ENCODE results near the gene SPOPL. TPM values are rescaled to one million over a fixed set of nuclear protein-coding genes. Genes with fewer than 3 reads are reported as not detected.

Gene SPOPL
- total RNA-seq, 1 experiment from 2014 or later, result 21.8 TPM

GRCh38 chr2:138499684-138500083 lies 1.9 kb upstream of the SPOPL start:
- H3K4me1 ChIP-seq (ENCODE audit: control insufficient read depth, insufficient read depth, low read length), result peaks cover 20% of the 10 kb centered on the region
- TF ChIP-seq TCF7L2 (IDR thresholded peaks at IDR 0.05; ENCODE audit: low read depth, low read length) (no peak), SIN3A (IDR thresholded peaks at IDR 0.05; ENCODE audit: borderline replicate concordance, insufficient read depth, low read depth, low read length) (no peak), POLR2AphosphoS5 (IDR thresholded peaks at IDR 0.05; ENCODE audit: low read depth, low read length) (no peak)
- TF ChIP-seq, protein P1, sequence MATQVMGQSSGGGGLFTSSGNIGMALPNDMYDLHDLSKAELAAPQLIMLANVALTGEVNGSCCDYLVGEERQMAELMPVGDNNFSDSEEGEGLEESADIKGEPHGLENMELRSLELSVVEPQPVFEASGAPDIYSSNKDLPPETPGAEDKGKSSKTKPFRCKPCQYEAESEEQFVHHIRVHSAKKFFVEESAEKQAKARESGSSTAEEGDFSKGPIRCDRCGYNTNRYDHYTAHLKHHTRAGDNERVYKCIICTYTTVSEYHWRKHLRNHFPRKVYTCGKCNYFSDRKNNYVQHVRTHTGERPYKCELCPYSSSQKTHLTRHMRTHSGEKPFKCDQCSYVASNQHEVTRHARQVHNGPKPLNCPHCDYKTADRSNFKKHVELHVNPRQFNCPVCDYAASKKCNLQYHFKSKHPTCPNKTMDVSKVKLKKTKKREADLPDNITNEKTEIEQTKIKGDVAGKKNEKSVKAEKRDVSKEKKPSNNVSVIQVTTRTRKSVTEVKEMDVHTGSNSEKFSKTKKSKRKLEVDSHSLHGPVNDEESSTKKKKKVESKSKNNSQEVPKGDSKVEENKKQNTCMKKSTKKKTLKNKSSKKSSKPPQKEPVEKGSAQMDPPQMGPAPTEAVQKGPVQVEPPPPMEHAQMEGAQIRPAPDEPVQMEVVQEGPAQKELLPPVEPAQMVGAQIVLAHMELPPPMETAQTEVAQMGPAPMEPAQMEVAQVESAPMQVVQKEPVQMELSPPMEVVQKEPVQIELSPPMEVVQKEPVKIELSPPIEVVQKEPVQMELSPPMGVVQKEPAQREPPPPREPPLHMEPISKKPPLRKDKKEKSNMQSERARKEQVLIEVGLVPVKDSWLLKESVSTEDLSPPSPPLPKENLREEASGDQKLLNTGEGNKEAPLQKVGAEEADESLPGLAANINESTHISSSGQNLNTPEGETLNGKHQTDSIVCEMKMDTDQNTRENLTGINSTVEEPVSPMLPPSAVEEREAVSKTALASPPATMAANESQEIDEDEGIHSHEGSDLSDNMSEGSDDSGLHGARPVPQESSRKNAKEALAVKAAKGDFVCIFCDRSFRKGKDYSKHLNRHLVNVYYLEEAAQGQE (IDR thresholded peaks at IDR 0.05; ENCODE audit: insufficient read depth in 1 of 2, low read depth in 2 of 2, low read length in 1 of 2), result no peak
- TF ChIP-seq, protein P2, sequence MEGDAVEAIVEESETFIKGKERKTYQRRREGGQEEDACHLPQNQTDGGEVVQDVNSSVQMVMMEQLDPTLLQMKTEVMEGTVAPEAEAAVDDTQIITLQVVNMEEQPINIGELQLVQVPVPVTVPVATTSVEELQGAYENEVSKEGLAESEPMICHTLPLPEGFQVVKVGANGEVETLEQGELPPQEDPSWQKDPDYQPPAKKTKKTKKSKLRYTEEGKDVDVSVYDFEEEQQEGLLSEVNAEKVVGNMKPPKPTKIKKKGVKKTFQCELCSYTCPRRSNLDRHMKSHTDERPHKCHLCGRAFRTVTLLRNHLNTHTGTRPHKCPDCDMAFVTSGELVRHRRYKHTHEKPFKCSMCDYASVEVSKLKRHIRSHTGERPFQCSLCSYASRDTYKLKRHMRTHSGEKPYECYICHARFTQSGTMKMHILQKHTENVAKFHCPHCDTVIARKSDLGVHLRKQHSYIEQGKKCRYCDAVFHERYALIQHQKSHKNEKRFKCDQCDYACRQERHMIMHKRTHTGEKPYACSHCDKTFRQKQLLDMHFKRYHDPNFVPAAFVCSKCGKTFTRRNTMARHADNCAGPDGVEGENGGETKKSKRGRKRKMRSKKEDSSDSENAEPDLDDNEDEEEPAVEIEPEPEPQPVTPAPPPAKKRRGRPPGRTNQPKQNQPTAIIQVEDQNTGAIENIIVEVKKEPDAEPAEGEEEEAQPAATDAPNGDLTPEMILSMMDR (IDR thresholded peaks at IDR 0.05), result no peak
- ATAC-seq, result no peak
- DNase-seq (ENCODE audit: low read depth, low spot score), result no peak
- intact Hi-C loops (cut with micrococcal nuclease; ENCODE audit: unreplicated experiment), result loop anchor here (10.0 kb wide), 1 partner anchor 275 kb away; no protein-coding TSS in a partner anchor
- in situ Hi-C loops (cut with HindIII; ENCODE audit: low pct_unique_long_range_greater_than_20kb, low sequenced_read_pairs), result no loop called here
- no peaks in the 10 kb centered on the region for H3K27me3 ChIP-seq (ENCODE audit: control insufficient read depth, insufficient read depth, low read length)
- peaks cover 3% of the 10 kb centered on the region; the same call in 1 of the 2 replicates for H3K36me3 ChIP-seq (ENCODE audit: control insufficient read depth, insufficient read depth, low read length)
- H3K27ac ChIP-seq (ENCODE audit: low read length), result no peak overlapping the region
- H3K4me3 ChIP-seq (ENCODE audit: low read depth in 2 of 2, low read length in 2 of 2), result no peak overlapping the region
- ChIA-PET POLR2A (no interaction called here), CTCF (no interaction called here)
- H3K9me3 ChIP-seq (ENCODE audit: control insufficient read depth, insufficient read depth, low read depth, low read length), result no peaks in the 10 kb centered on the region
- BruUV-seq (replicated peaks), result no TSS peak

- CTCF ChIA-PET, result no interaction called here
- peak; percentile 33 for ATAC-seq
- DNase-seq (ENCODE audit: low read depth, low spot score), result no peak
Observed at GRCh38 chr2:138500592-138501424, 762 bp upstream of the SPOPL start.

More at GRCh38 chr2:138500592-138501424, 762 bp upstream of the SPOPL start:
- Histone ChIP-seq H3K27ac (ENCODE audit: low read length) (peak overlapping the region; percentile 98), H3K27me3 (ENCODE audit: control insufficient read depth, insufficient read depth, low read length) (no peaks in the 10 kb centered on the region), H3K9me3 (ENCODE audit: control insufficient read depth, insufficient read depth, low read depth, low read length) (no peaks in the 10 kb centered on the region), H3K4me3 (ENCODE audit: low read depth in 2 of 2, low read length in 2 of 2) (peak overlapping the region; percentile 95 to 96), H3K4me1 (ENCODE audit: control insufficient read depth, insufficient read depth, low read length) (peaks cover 24% of the 10 kb centered on the region), H3K36me3 (ENCODE audit: control insufficient read depth, insufficient read depth, low read length) (peaks cover 3% of the 10 kb centered on the region; the same call in 1 of the 2 replicates)
- in situ Hi-C loops (cut with HindIII; ENCODE audit: low pct_unique_long_range_greater_than_20kb, low sequenced_read_pairs), result no loop called here
- intact Hi-C loops (cut with micrococcal nuclease; ENCODE audit: unreplicated experiment), result loop anchor here (10.0 kb wide), 1 partner anchor 274 kb away; no protein-coding TSS in a partner anchor
- TF ChIP-seq, protein P2 (IDR thresholded peaks at IDR 0.05), result no peak
- TF ChIP-seq, protein P1 (IDR thresholded peaks at IDR 0.05; ENCODE audit: insufficient read depth in 1 of 2, low read depth in 2 of 2, low read length in 1 of 2), result no peak
- TF ChIP-seq SIN3A (IDR thresholded peaks at IDR 0.05; ENCODE audit: borderline replicate concordance, insufficient read depth, low read depth, low read length), result no peak
- no peak for TF ChIP-seq TCF7L2 (IDR thresholded peaks at IDR 0.05; ENCODE audit: low read depth, low read length)
- no peak for TF ChIP-seq POLR2AphosphoS5 (IDR thresholded peaks at IDR 0.05; ENCODE audit: low read depth, low read length)
- BruUV-seq (replicated peaks), result TSS peak; percentile 82
- POLR2A ChIA-PET, result interaction anchor here (0.5 kb wide), 1 partner anchor 35 kb away, joined by 3 read pairs; no protein-coding TSS in a partner anchor

Data from Panc1 (cell line).